ENCODE measurements around the gene ATP8B4.

- TF ChIP-seq POLR2A (IDR thresholded peaks at IDR 0.05; ENCODE audit: low read length) (no peak), GATA1 (IDR thresholded peaks at IDR 0.05; ENCODE audit: low read depth, low read length) (no peak)
These were observed 210.6 kb downstream of the ATP8B4 start for GRCh38 chr15:49908236-49908932.

Measured in erythroblast (primary cell).